ENCODE data around the gene CTDP1.

CTDP1 gene, protein sequence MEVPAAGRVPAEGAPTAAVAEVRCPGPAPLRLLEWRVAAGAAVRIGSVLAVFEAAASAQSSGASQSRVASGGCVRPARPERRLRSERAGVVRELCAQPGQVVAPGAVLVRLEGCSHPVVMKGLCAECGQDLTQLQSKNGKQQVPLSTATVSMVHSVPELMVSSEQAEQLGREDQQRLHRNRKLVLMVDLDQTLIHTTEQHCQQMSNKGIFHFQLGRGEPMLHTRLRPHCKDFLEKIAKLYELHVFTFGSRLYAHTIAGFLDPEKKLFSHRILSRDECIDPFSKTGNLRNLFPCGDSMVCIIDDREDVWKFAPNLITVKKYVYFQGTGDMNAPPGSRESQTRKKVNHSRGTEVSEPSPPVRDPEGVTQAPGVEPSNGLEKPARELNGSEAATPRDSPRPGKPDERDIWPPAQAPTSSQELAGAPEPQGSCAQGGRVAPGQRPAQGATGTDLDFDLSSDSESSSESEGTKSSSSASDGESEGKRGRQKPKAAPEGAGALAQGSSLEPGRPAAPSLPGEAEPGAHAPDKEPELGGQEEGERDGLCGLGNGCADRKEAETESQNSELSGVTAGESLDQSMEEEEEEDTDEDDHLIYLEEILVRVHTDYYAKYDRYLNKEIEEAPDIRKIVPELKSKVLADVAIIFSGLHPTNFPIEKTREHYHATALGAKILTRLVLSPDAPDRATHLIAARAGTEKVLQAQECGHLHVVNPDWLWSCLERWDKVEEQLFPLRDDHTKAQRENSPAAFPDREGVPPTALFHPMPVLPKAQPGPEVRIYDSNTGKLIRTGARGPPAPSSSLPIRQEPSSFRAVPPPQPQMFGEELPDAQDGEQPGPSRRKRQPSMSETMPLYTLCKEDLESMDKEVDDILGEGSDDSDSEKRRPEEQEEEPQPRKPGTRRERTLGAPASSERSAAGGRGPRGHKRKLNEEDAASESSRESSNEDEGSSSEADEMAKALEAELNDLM

DNA sequence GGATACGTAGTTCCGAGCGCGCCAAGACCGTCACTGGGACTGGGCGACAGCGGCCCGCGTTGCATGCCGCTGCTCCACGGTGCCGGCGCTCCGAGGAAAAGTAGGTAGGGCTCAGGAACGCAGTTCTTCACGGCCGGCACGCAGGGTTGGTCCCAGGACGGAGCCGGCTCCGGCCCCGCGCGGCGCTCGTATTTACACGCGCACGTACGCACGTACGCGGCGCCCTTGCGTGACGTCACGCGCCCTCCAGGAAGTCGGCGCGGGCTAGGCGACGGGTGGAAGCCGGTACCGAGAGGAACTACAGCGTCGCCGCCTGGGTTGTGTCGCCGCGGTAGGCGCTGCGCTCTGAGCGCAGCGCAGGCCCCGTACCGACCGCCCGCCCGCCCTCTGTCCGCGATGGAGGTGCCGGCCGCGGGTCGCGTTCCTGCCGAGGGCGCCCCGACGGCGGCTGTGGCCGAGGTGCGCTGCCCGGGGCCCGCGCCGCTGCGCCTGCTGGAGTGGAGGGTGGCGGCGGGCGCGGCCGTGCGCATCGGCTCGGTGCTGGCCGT lies at the start of gene CTDP1:
Gene CTDP1, plus strand, starts transcription at position 252 of the 548 bp plus-strand sequence. Its CDS starts 145 bp downstream, at position 397.
- peak; percentile 92 for DNase-seq

DNA sequence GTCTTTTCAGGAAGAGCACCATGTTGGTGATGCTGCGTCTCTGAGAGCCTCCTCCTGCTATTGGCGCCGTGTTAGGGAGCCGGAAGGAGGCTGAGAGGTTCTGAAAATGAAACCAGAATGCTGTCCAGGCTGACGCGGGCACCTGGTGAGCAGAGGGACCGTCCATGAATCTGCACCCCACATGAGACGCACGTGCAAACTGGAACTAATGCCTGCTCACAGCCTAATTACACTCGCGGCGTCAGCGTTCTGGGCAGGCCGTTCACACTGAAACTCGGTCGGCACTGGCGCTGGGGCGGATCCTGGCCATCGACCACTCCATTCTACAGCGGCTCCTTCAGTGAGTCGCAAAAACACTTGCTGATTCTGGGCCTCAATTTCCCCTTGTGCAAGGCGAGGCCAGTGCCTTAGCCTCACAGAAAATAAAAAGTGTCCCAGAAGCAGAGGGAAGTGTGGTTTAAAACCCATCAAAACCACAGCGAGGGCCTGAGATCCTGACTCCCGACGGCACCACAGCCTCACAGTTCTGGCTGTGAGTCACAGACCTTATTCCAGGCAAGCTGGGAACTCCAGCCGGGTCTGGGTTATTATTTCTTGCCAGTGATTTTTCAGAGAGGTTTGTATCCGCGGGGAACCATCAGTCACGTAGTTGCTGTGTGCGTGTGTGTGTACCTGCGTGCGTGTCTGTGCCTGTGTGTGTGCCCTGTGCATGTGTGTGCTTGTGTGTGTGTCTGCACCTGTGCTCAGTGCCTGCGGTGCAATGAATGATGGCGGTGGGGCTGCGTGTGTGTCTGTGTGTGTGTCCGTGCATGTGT lies 49.1 kb upstream of the CTDP1 start:
- no peak for DNase-seq

DNA sequence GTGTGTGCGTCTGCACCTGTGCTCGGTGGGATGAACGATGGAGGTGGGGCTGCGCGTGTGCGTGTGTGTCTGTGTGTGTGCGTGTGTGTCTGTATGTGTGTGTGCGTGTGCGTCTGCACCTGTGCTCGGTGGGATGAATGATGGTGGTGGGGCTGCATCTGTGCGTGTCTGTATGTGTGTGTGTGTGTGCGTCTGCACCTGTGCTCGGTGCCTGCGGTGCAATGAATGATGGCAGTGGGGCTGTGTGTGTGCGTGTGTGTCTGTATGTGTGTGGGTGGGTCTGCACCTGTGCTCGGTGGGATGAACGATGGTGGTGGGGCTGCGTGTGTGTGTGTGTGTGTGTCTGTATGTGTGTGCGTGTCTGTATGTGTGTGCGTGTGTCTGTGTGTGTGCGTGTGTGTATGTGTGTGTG lies 48.5 kb upstream of the CTDP1 start:
- peak; percentile 1 for DNase-seq

DNA sequence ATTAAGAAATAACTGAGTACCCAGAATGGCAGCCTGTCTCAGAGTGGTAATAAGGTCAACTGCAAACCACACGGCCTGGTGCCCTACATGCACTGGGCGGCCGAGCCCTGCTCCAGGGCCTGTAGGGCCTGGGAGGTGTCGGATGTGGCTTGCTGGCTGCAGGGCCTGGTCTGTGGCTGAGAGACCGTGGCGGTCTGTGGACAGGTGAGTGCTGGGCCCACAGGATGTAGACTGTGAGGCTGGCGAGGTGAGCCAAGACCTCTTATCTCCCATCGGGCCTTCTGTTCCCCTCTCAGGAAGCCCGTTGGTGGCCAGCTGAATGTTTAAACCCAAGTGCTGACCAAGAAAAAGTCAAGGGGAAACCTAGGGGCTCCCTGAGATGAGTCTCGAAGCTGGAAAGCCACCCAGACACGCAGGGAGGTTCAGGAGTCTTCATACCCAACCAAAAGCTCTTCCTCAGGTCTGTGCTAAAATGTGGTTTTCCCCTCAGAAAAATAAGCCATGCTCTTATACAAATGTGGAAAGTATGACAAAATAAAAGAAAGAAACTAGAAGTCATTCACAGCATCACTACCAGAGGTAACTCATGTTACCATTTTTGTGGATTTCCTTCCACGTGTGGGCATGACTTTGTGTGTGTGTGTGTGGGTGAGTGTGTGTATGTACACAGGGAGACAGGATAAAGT lies 47.7 kb upstream of the CTDP1 start:
- DNase-seq = peak; percentile 20

DNA sequence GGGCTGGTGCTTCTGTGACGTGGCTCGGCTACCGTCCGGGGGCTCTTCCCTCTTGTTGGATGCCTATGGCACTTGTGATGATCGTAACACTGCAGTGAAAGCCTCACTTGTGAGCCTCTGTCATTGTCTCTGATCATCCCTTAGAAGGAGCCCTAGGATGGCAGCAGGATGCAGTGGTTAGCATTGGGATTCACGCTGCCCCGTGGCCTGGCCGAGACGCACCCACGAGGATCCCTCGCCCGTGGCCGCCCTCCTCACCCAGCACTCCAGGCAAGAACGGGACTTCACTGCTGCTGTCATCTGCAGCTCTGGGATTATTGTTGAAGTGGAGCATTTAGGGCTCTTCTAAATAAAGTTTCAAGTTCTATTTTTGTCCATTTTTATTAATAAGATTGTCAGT lies 46.8 kb upstream of the CTDP1 start:
- DNase-seq = peak; percentile 14

DNA sequence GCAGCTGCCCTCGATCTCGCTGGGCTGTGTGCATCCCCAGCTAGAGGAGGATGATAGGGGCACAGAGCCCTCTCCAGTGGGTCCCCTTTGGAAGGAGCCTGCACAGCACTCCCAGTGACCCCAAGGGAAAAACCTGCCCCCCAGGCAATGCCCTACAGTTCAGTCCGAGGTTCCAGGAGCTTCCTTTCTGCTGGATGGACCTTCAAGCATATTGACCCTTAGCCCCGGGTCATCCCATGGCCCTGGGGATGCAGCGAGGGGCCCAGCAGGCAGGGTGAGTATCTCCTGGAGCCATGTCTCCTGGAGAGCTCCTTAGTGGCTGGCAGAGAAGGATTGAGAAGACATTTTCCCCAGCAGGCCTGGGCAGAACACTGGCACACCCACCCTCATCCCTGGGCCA lies 45.4 kb upstream of the CTDP1 start:
- peak; percentile 8 for DNase-seq

DNA sequence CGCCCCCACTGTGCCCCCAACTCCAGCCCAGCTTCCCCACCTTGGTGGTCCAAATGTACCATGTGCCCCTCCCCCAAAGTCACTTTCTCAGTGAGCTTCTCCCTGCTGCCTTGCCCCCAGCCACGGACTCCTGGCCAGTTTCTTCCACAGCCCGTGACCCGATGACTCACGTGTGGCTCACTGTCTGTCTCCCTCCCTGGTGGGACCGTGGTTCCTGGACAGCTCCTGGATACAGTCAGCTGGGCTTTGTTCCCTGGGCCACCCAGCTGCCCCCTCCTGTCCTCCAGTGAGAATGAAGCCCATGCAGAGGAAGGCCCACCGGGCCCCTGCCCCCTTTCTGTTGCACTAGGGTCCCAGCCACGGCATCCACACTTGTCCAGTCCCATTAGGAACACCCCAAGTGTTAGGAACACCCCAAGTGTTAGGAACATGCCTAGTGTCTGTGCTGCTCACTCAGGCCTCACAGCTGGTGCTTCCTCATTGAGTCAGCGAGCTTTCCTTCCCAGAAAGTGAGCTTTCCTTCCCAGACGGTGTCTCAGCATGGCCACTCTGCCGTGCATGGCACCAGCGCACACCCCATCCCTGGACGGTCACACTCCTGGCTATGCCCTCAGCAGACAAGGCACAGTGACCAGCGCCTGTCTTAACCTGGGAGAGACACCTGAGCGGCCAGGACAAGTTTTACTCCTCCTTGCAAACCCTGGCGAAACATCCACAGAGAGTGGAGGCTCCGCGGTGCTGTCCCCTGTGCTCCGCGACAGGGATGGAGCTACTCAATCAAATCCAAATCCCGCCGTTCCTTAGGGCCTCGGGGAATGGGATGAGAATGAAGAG lies 44.8 kb upstream of the CTDP1 start:
- peak; percentile 10 for DNase-seq

DNA sequence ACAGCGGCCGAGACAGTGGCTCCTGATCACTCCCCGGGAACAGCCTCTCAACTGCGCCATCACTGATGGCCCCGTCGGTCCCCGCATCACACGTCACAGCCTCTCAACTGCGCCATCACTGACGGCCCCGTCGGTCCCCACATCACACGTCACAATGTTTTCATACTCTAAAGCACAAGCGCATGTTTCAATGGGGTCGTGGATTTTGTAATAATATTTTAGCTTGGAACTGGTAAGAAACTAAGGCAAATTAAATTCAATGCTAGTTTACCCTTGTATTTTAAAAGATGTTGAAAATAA lies 44.2 kb upstream of the CTDP1 start:
- DNase-seq = no peak

DNA sequence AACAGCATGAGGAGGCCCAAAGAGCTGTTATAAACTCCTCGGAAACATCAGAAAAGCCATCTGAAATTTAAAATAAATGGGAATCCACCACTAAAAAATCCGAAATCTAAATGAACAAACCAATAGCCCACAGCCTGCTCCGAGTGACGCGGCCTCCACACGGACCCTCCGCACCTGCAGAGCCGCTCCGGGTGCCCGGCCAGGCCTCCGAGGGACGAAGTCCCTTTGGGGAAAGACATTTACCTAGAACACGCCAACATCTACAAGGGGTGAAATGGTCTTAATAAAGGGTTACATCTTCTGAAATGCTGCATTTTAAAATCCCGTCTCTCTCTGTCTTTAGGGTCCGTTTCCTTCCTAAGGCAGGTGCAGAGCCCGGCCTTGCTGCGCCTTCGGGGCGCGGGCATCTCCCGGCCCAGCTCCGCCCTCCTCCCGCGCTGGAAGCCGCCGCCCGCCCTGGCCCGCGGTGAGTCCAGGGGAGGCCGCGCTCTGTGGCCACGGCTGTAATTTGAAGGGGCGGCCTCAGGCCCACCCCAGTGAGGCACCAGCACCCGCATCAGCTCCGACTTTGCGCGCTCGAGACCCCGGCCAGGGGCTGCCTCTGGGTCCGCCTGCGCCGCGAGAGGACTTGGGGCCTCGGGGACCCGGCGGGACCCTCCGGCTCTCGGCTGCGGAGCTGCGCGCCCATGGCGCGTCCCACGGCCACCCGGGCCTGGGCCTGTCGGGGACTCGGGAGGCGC lies 42.3 kb upstream of the CTDP1 start:
- DNase-seq = no peak

DNA sequence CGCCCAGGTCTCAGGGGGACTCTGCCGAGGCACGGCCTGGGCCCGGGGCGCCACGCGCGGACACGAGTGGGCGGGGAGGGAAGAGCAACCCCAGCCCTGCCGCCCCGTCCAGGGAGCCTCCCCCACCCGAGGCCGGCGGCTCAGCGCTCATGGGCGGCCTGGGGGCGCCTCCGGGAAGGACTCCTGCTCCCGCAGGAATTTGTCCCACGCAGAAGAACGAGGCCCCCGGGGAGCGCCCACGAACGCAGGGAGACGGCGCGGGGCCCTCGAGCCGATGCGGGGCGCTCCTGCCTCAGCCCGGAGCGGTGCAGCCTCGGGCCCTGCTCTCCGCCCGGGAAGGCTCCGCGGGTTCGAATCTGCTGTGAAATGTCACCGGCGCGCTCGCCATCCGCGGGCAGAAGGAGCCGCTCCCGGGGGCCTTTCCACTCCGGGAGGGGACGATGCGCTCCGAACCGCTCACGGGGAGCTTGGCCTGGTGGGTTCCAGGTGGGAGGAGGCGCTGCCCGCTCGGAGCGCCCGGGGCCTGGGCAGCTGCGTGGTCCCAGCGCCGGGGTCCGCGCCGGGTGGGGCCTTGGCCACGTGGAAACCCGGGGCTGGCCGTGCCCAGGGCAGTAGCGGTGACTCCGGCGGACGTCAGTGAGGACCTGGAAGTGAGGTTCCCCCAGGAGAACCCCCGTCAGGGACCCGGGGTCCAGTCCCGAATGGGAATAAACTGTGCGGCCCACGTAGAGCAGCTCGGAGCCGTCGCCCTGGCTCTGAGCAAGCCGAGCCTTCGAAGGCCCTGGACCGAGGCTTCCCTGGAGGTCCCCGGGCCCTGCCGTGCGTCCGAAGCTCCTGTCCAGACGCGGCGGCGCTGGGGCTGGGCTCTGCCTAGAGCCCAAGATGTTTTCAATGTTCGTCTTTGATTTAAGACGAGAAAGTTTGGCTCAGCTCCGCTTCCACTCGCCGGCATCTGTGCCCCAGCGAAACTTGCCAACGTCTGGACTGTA lies 41.4 kb upstream of the CTDP1 start:
- DNase-seq = no peak

DNA sequence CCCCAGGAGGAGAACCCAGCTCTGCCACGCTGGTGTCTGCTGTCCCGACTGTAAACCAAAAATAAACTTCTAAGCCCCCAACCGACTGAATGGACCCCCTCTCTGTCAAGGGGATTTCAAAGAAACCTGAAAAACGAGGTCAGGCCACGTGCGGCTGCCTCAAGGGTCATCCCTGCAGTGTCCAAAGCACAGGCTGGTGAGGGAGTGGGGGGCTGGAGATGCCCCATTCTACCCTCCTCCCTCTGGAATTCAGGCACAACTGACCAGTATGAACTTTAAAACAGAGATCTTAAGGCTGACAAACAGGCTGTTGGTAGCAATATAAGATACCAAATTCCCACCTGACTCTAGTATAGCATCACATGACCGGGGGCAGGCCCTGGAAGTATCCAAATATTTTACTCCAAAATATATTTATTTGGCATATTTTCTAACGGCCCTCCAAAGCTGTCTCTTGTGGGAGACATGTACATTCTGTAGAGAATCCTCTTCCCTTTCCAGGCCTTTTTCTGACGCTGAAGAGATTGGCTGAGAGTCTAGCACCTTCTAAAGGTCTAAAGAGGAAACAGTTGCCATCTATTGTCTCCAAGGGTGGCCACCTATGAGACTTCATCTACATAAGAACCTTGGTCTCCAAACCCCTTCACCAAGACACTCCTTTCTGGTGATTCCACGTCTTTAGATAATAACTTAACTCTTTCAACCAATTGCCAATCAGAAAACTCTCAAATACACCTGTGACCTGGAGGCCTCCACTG lies 40.4 kb upstream of the CTDP1 start:
- DNase-seq = no peak

DNA sequence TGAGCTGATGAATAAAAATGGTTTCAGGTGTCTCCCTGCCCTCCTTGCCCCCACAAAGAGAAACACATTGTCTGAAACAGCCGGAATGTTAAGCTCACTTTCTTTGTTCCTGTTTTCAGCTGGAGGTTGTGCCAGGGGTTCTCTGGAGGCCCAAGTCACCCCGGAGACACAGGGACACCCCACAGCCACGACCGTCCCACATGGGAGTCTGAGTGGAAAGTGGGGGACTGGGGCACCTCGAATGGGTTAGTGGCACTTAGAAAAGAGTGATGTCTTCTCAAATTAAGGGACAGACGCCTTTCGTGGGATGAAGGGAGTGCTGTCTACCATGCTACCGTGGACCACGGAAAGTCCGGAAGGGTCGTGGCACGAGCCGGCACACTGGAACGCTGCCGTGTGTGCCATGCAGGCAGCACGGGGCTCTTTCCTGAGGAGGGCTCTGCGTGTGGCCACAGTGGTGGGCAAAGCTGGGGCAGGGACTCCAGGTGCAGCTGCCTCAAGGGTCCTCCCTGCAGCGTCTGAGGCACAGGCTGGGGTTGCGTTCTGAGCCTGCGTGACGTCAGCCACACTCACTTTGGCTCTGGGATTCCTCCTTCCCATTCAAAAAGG lies 39.4 kb upstream of the CTDP1 start:
- no peak for DNase-seq

DNA sequence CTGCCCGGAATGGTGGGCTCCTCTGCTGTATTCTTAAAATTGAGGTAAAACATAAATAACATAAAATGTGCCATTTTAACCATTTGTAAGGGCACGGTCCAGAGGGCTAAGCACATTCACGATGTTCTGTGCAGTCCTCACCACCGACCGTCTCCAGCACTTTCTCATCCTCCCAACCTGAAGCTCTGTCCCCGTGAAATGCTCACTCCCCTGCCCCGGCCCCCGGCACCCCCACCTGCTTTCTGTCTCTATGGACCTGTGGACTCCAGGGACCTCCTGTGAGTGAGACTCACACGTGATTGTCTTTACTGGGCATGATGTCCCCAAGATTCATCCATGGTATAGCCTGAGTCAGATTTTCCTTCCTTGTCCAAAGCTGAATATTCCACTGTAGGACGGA lies 38.7 kb upstream of the CTDP1 start:
- no peak for DNase-seq

DNA sequence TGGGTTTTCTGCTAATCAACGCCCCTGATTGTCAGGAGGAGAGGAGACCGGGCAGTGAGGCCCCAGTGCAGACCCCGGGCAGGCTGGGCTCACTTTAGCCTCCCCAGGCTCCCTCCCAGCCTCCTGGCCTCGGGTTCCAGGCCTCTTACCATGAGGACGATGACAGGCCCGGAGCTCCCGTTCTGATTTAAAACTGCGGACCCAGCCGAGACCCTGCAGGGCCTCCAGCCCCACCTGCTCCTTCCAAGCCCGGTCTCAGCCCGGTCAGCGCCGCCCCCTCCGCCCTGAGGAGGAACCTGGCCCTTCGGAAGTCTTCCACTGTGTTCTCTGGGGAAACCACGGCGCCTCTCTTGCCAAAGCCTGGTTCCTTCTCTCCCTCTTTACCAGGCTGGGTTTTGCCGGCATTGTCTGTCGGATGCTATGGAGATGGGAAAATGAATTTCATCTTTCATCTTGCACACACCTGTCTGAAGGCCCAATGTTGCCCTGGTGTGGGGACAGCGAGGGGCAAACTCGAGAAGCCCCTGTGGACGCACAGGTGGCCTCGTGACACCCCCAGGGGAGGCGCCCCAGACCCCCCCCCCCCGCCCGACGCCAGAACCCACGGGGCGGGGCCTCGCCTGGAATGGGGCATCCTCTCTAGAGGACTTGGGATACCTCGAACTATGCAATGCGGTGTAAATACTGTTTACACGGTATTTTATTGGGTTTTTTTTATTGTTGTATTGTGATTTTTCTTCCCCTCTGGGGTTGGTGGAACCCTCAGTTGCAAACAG lies 37.7 kb upstream of the CTDP1 start:
- no peak for DNase-seq

DNA sequence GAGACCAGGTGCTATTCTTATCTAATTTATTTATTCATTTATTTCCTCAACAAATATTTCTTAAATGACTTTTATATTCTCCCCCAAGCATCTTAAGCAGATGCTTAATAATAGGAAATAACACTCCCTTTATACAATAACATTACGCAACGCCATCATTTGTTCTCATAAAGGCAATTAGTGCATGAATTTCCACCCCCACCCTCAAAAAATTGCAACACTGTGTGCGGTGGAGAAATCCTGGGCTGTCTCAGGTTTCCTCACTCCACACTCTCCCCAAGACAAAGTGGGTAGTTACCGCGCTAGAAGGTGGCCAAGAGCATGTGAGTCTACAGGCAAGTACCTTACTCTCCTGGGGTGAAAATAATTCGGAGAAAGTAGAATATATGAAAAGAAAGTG lies 37.0 kb upstream of the CTDP1 start:
- DNase-seq = no peak

DNA sequence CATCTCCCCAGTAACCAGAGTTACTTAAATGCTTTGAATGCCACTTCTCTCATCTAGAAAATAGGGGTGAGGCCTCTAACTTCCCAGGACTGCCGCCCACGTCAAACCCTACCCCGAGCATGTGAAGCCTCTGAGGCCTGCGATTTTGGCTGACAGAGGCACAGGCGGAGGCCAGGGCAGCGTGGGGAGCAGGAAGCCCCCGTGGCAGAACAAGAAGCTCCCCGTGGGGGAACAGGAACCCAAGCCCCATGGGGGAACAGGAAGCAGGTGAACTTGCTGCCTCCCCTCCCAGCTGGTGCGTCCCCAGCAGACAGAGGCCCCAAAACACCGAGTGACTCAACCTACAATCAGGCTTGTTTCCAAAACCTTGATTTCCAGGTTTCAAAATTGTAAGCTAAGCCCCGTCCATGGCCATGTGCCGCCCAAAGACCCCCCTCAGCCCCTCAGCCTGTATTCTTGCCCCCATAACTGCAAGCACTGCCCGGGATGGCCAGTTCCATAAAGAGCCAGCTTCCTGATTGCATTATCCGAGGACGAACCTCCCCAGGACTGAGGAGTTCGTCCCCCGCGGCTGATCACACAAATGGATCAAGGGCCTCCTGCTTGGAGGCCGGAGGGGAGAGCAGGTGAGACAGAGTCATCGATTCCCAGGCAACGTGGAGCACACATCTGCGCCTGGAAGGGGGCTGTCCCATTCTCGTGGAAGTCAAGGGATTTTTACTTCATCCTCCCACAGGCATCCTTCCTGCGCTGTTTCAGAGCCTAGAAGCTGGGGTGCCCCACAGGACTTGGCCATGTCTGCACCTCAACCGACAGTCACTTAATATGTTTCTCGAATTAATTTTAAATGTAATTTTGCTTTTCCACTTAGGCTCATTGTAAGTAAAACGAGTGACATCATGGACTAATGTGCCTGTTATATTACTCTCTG lies 36.3 kb upstream of the CTDP1 start:
- DNase-seq = peak; percentile 41
